Karpas-422 (cell line): ENCODE data around the gene LAMC2. TPM values are rescaled to one million over a fixed set of nuclear protein-coding genes. Genes with fewer than 3 reads are reported as not detected.

ENCODE experiments used
- DNase-seq: peaks from one replicate; pipeline ENCODE4 v3.0.0-alpha.2; 2015
- H2AFZ ChIP-seq: fragments of 200-600 bp; sonication (generic); 2 replicates; pipeline ENCODE4 v1.6.1; 2014; ENCODE audit warnings: antibody characterized with exemption, low read length, mixed read lengths
- H3K27ac ChIP-seq: fragments of 200-600 bp; sonication (generic); 2 replicates; pipeline ENCODE4 v1.5.1; 2014; ENCODE audit warnings: mild to moderate bottlenecking, low read length, moderate library complexity
- H3K27me3 ChIP-seq: fragments of 200-600 bp; sonication (generic); 2 replicates; pipeline ENCODE4 v1.6.1; 2014; ENCODE audit warnings: low read length, mixed read lengths
- H3K36me3 ChIP-seq: fragments of 200-600 bp; sonication (generic); 2 replicates; pipeline ENCODE4 v1.6.1; 2014; ENCODE audit warnings: low read length, mixed read lengths; ENCODE audit not compliant: insufficient read depth
- H3K4me1 ChIP-seq: fragments of 200-600 bp; sonication (generic); 2 replicates; pipeline ENCODE4 v1.6.1; 2014; ENCODE audit warnings: mild to moderate bottlenecking, low read length, mixed read lengths
- H3K4me2 ChIP-seq: fragments of 200-600 bp; sonication (generic); 2 replicates; pipeline ENCODE4 v1.6.1; 2014; ENCODE audit warnings: low read length, low read depth, mild to moderate bottlenecking; ENCODE audit not compliant: poor library complexity, severe bottlenecking
- H3K4me3 ChIP-seq: fragments of 200-600 bp; sonication (generic); 2 replicates; pipeline ENCODE4 v1.5.1; 2014; ENCODE audit warnings: mild to moderate bottlenecking, antibody characterized with exemption, low read length, mixed read lengths
- H3K79me2 ChIP-seq: fragments of 200-600 bp; sonication (generic); 2 replicates; pipeline ENCODE4 v1.6.1; 2014; ENCODE audit warnings: mild to moderate bottlenecking, low read length, mixed read lengths
- H3K9ac ChIP-seq: fragments of 200-600 bp; sonication (generic); 2 replicates; pipeline ENCODE4 v1.6.0; 2014; ENCODE audit warnings: low read length
- H3K9me2 ChIP-seq: fragments of 200-600 bp; sonication (generic), shearing (Covaris generic); replicated peaks from 2 replicates; pipeline ENCODE4 v1.6.0; 2014; ENCODE audit warnings: mild to moderate bottlenecking, low read length, moderate library complexity; ENCODE audit not compliant: insufficient read depth
- H3K9me3 ChIP-seq: fragments of 300-700, 200-600 bp; sonication (generic); 2 replicates; pipeline ENCODE4 v1.6.1; 2014; ENCODE audit warnings: low read length, mixed read lengths
- H4K20me1 ChIP-seq: fragments of 200-600 bp; sonication (generic); 2 replicates; pipeline ENCODE4 v1.6.1; 2014; ENCODE audit warnings: mild to moderate bottlenecking, antibody characterized with exemption, low read length, low read depth; ENCODE audit not compliant: insufficient read depth
- total RNA-seq: library from RNA; depleted of rRNA; stranded (reverse); fragments of >200 nt; shearing (Covaris generic); gene quantifications from 2 replicates; pipeline ENCODE4 v1.2.3, GENCODE V29; 2014; ENCODE audit warnings: low replicate concordance

Gene LAMC2
- total RNA-seq, 1 experiment from 2014 or later = not detected

DNA sequence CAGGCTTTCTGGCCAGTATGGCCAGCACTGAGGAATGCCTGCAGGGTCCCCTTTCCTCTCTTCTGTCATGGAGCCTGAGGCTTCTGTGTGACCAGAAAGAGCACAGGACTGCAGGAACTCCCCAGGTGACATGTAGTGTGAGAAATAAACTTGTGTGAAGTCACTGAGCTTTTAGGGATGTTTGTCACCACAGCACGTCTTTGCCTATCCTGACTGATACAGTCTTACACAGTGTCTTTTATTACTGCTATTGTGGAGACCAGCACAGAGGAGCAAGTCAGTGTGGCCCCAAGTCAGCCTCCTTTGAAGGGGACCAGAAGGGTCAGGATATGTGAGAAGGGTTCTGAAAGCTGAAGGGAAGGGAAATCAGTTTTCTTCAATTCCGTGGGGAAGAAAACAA is 102.5 kb downstream of the LAMC2 start:
- Histone ChIP-seq H3K27ac (no peak overlapping the region), H3K9me2 (no peaks in the 10 kb centered on the region), H3K4me1 (peaks cover 5% of the 10 kb centered on the region), H3K4me2 (no peak overlapping the region), H3K9ac (no peak overlapping the region), H3K4me3 (no peak overlapping the region), H3K36me3 (no peaks in the 10 kb centered on the region), H2AFZ (no peak overlapping the region), H3K79me2 (no peaks in the 10 kb centered on the region), H3K9me3 (no peaks in the 10 kb centered on the region), H3K27me3 (no peaks in the 10 kb centered on the region), H4K20me1 (no peaks in the 10 kb centered on the region)
- DNase-seq = no peak

DNA sequence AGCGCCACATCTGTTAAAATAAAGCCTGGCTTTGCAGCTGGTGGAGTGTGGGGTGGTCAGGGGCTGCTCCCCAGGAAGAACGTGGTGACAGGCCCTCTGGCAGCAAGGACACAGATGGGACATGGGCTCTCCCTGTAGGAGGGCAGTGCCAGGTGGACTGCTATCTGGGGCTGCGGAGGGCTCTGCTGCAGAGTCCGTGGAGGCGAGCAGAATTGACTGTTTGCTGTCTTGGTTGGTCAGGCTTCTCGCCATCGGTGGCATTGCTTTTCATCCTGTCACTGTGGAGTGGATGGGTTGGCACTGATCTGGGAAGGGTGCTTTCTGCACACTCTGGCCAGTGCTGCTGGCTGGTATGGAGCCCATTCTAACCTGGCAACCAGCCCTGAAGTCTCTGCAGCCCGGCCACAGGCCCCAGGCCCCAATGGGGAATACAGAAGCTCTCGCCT is 103.0 kb downstream of the LAMC2 start:
- Histone ChIP-seq H4K20me1 (no peaks in the 10 kb centered on the region), H2AFZ (no peak overlapping the region), H3K9me3 (no peaks in the 10 kb centered on the region), H3K4me2 (no peak overlapping the region), H3K36me3 (no peaks in the 10 kb centered on the region), H3K4me3 (no peak overlapping the region), H3K27me3 (no peaks in the 10 kb centered on the region), H3K27ac (no peak overlapping the region), H3K9me2 (no peaks in the 10 kb centered on the region), H3K9ac (no peak overlapping the region), H3K4me1 (peaks cover 5% of the 10 kb centered on the region), H3K79me2 (no peaks in the 10 kb centered on the region)
- no peak for DNase-seq

DNA sequence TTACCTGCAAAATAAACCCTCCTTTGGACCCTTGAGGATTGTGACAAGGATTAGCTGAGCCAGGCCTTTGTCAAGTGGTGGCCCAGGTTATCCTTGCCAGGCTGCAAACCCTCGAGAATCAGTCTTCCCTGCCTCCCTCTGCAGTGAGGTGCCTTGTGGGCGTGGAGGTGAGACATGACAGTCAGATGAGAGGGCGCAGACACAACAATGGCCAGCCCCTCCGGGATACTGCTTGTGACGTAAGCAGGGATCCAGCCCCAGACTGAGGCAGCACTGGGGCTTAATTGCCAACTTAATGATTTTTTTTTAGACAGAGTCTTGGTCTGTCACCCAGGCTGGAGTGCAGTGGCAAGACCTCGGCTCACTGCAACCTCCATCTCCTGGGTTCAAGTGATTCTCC is 104.6 kb downstream of the LAMC2 start:
- no peaks in the 10 kb centered on the region for H4K20me1 ChIP-seq
- no peak overlapping the region for H3K27ac ChIP-seq
- H3K27me3 ChIP-seq = no peaks in the 10 kb centered on the region
- no peaks in the 10 kb centered on the region for H3K36me3 ChIP-seq
- peaks cover 5% of the 10 kb centered on the region for H3K4me1 ChIP-seq
- no peaks in the 10 kb centered on the region for H3K9me3 ChIP-seq
- no peak overlapping the region for H3K4me2 ChIP-seq
- no peaks in the 10 kb centered on the region for H3K79me2 ChIP-seq
- H3K9ac ChIP-seq = no peak overlapping the region
- H2AFZ ChIP-seq = no peak overlapping the region
- H3K4me3 ChIP-seq = no peak overlapping the region
- no peaks in the 10 kb centered on the region for H3K9me2 ChIP-seq
- DNase-seq = no peak

DNA sequence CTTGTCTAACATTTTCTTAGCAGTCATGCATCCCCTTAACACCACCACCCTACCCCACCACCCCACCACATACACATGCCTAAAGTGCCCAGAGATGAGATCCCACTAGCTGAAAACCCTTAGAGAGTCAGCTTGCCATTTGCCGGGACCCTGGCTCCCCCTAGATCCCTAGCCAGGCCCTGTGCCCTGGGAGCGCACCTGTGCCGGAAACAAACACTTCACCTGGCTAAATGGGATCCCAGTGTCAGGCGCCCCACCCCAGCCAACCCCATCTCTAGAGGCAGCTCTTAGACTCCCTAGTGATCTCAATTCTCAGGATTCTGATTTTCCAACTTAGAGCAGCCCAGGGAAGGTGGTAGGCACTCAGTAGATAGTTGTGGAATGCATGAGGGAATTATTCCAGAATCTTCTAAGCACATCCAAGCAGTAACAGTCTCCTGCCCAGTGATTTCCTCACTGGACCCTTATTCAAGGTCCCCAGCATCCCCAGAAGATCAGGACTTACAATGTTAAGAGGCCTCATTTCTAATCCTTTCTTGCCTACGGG is 105.2 kb downstream of the LAMC2 start:
- Histone ChIP-seq H3K4me2 (no peak overlapping the region), H3K27me3 (no peaks in the 10 kb centered on the region), H3K4me1 (peaks cover 5% of the 10 kb centered on the region), H3K79me2 (no peaks in the 10 kb centered on the region), H3K4me3 (no peak overlapping the region), H3K27ac (no peak overlapping the region), H3K9ac (no peak overlapping the region), H3K9me3 (no peaks in the 10 kb centered on the region), H3K36me3 (no peaks in the 10 kb centered on the region), H2AFZ (no peak overlapping the region), H3K9me2 (no peaks in the 10 kb centered on the region), H4K20me1 (no peaks in the 10 kb centered on the region)
- DNase-seq = no peak

DNA sequence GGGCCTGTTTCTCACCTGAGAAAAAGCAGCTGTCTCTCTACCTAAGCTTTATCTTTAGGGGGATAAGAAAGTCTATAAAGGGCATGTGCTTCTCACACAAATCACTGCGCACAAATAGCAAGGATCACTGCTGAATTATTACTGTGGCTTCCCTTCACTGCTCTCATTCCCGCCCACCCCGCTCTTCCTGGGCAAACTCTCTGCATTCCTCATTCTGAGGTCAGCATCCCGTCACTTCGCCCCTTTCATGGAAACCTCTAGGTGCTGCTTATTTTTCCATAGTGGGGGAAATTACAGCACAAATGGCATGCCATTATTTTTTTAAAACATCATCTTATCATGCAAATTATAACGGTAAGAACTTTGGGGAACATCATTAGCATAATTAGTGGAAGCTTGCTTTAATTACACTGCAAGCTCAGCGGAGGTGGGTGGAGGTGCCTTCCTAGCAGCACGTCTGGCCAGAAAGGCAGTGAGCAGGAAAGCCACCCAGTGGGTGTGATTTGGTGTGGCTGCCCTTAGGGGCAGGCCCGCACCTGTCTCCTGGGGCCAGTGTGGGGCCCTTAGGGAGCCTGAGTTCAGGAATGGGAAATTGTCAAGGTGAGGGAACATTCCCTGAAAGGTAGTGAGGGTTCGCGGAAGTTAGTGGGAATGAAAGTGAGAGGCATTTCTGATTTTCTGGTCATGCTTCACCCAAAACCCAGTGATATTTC is 105.9 kb downstream of the LAMC2 start:
- H3K9me2 ChIP-seq = no peaks in the 10 kb centered on the region
- H3K4me2 ChIP-seq = no peak overlapping the region
- no peaks in the 10 kb centered on the region for H4K20me1 ChIP-seq
- H3K27ac ChIP-seq = no peak overlapping the region
- H2AFZ ChIP-seq = no peak overlapping the region
- H3K36me3 ChIP-seq = no peaks in the 10 kb centered on the region
- H3K79me2 ChIP-seq = no peaks in the 10 kb centered on the region
- H3K9ac ChIP-seq = no peak overlapping the region
- no peaks in the 10 kb centered on the region for H3K27me3 ChIP-seq
- H3K4me3 ChIP-seq = no peak overlapping the region
- no peak for DNase-seq
- H3K9me3 ChIP-seq = no peaks in the 10 kb centered on the region
- H3K4me1 ChIP-seq = peaks cover 3% of the 10 kb centered on the region

DNA sequence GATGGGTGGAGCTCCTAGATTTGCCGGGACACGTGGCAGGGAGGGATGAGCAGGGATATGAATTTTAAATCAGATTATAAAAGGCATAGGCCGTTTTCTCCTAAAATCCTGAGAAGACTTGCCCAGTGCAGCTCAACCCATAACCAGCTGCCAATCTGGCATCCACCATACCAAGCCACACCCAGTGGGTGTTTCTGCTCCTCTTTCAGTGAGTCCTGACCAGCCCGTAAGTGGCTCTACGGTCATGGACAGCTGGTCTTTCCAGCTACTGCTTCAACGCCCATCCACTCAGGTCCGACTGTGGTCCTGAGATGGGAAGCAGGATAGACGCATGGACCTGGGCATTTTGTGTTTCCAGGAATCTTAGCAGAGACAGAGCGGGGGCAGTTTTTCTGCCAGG is 107.2 kb downstream of the LAMC2 start:
- Histone ChIP-seq H2AFZ (no peak overlapping the region), H3K4me3 (no peak overlapping the region), H3K27ac (no peak overlapping the region), H3K79me2 (no peaks in the 10 kb centered on the region), H3K4me1 (no peaks in the 10 kb centered on the region), H3K4me2 (no peak overlapping the region), H3K9me2 (no peaks in the 10 kb centered on the region), H3K36me3 (no peaks in the 10 kb centered on the region), H4K20me1 (no peaks in the 10 kb centered on the region), H3K9ac (no peak overlapping the region), H3K9me3 (no peaks in the 10 kb centered on the region), H3K27me3 (no peaks in the 10 kb centered on the region)
- DNase-seq = no peak

DNA sequence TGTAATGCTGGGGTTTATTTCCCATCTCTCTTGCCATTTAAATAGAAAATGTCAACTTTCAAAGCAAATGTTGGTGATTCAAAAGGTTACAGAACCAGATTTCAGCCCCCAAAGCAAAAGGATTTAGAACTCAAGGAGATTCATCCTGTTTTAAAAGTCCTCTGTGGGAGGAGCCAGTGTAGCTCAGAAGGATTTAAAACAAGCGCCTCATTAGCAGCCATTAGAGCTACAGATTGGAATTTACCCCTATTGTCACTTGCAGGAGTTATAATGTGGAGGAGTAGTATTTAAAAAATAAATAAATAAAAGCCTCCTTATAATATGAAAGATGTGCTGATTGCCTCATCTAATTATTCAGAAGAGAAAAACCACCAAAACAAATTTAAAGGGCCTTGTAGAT is 107.8 kb downstream of the LAMC2 start:
- H2AFZ ChIP-seq = no peak overlapping the region
- no peaks in the 10 kb centered on the region for H3K9me3 ChIP-seq

More for the DNA sequence above, 107.8 kb downstream of the LAMC2 start:
- no peaks in the 10 kb centered on the region for H3K9me2 ChIP-seq
- no peak for DNase-seq
- H3K9ac ChIP-seq = no peak overlapping the region
- no peaks in the 10 kb centered on the region for H3K79me2 ChIP-seq
- H3K4me1 ChIP-seq = no peaks in the 10 kb centered on the region
- H3K4me3 ChIP-seq = no peak overlapping the region
- H3K27me3 ChIP-seq = no peaks in the 10 kb centered on the region
- H3K27ac ChIP-seq = no peak overlapping the region
- no peaks in the 10 kb centered on the region for H4K20me1 ChIP-seq
- H3K36me3 ChIP-seq = no peaks in the 10 kb centered on the region
- no peak overlapping the region for H3K4me2 ChIP-seq
